Measurements from ENCODE around the gene HEATR3.

HEATR3 gene

GRCh38 chr16:50103764-50104163 is 38.0 kb downstream of the HEATR3 start:
- no peak for DNase-seq (ENCODE audit: low read depth, low spot score)
- H3K4me3 ChIP-seq (ENCODE audit: low read depth, low read length) = no peak overlapping the region
- no peak for TF ChIP-seq CTCF (IDR thresholded peaks at IDR 0.05; ENCODE audit: low read depth, low read length)
- in situ Hi-C loops (cut with HindIII; ENCODE audit: low sequenced_read_pairs) = no loop called here

- no peak overlapping the region for H3K4me3 ChIP-seq (ENCODE audit: low read depth, low read length)
- DNase-seq (ENCODE audit: low read depth, low spot score) = no peak
- TF ChIP-seq CTCF (IDR thresholded peaks at IDR 0.05; ENCODE audit: low read depth, low read length) = no peak
- in situ Hi-C loops (cut with HindIII; ENCODE audit: low sequenced_read_pairs) = no loop called here
Observed at GRCh38 chr16:50114357-50115129, 48.8 kb downstream of the HEATR3 start.

GRCh38 chr16:50120711-50121110 is 54.9 kb downstream of the HEATR3 start:
- in situ Hi-C loops (cut with HindIII; ENCODE audit: low sequenced_read_pairs) = no loop called here
- H3K4me3 ChIP-seq (ENCODE audit: low read depth, low read length) = no peak overlapping the region
- no peak for TF ChIP-seq CTCF (IDR thresholded peaks at IDR 0.05; ENCODE audit: low read depth, low read length)

GRCh38 chr16:50121278-50121677 is 55.5 kb downstream of the HEATR3 start:
- DNase-seq (ENCODE audit: low read depth, low spot score) = no peak
- TF ChIP-seq CTCF (IDR thresholded peaks at IDR 0.05; ENCODE audit: low read depth, low read length) = no peak
- in situ Hi-C loops (cut with HindIII; ENCODE audit: low sequenced_read_pairs) = no loop called here
- no peak overlapping the region for H3K4me3 ChIP-seq (ENCODE audit: low read depth, low read length)

More at GRCh38 chr16:50120711-50121110, 54.9 kb downstream of the HEATR3 start:
- DNase-seq (ENCODE audit: low read depth, low spot score) = no peak

GRCh38 chr16:50121721-50122445 is 56.1 kb downstream of the HEATR3 start:
- no peak for DNase-seq (ENCODE audit: low read depth, low spot score)
- no peak for TF ChIP-seq CTCF (IDR thresholded peaks at IDR 0.05; ENCODE audit: low read depth, low read length)
- in situ Hi-C loops (cut with HindIII; ENCODE audit: low sequenced_read_pairs) = no loop called here

DNA sequence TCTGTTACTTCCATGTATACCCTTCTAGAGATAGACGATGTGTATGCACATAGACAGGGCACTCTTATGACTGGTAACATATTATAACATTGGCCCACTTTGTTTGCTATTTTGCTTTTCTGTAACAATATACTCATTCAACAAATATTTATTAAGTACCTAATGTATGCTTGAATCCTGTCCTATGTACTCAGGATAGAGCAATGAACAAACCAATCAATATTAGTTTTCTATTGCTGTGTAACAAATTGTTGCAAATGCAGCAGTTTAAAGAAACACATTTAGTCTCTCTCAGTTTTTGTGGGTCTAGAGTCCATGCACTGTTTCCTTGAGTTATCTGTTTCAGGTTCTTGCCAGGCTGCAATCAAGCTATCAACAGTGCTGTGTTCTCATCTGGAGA is 57.6 kb downstream of the HEATR3 start:
- no peak for TF ChIP-seq CTCF (IDR thresholded peaks at IDR 0.05; ENCODE audit: low read depth, low read length)
- in situ Hi-C loops (cut with HindIII; ENCODE audit: low sequenced_read_pairs) = no loop called here
- H3K4me3 ChIP-seq (ENCODE audit: low read depth, low read length) = no peak overlapping the region
- no peak for DNase-seq (ENCODE audit: low read depth, low spot score)

More at GRCh38 chr16:50121721-50122445, 56.1 kb downstream of the HEATR3 start:
- H3K4me3 ChIP-seq (ENCODE audit: low read depth, low read length) = no peak overlapping the region
